Parathyroid adenoma (tissue), 2 donors: ENCODE data around the gene FRMPD2.
"Not testable (repeated sequence)": the region's sequence is repeated elsewhere in the genome, so short reads cannot be mapped to it uniquely, and the experiment has no call there.

Experiments used
- H2AFZ ChIP-seq: fragments of 300-600 bp; sonication (generic); one replicate; pipeline ENCODE4 v1.7.0; 2017; ENCODE audit warnings: antibody characterized with exemption, mild to moderate bottlenecking
- H3K27ac ChIP-seq: fragments of 300-600 bp; sonication (generic); one replicate; pipeline ENCODE4 v1.7.0; 2017
- H3K27me3 ChIP-seq: fragments of 300-600 bp; sonication (generic); one replicate; pipeline ENCODE4 v1.7.0; 2017; ENCODE audit warnings: low read length; ENCODE audit not compliant: control insufficient read depth, insufficient read depth
- H3K36me3 ChIP-seq: fragments of 300-600 bp; sonication (generic); one replicate; pipeline ENCODE4 v1.7.0; 2017; ENCODE audit warnings: low read length; ENCODE audit not compliant: control insufficient read depth, insufficient read depth
- H3K4me1 ChIP-seq: fragments of 300-600 bp; sonication (generic); one replicate; pipeline ENCODE4 v1.7.0; 2017; ENCODE audit warnings: control low read depth
- H3K4me2 ChIP-seq: fragments of 300-600 bp; sonication (generic); one replicate; pipeline ENCODE4 v1.7.0; 2017; ENCODE audit warnings: low read length
- H3K4me3 ChIP-seq: fragments of 300-600 bp; sonication (generic); one replicate; pipeline ENCODE4 v1.7.0; 2017; ENCODE audit warnings: low read depth, low read length
- H3K79me2 ChIP-seq: fragments of 300-600 bp; sonication (generic); one replicate; pipeline ENCODE4 v1.7.0; 2017; ENCODE audit warnings: control low read depth
- H3K9ac ChIP-seq: fragments of 300-600 bp; sonication (generic); one replicate; pipeline ENCODE4 v1.7.0; 2017; ENCODE audit warnings: mild to moderate bottlenecking
- H3K9me3 ChIP-seq: fragments of 300-600 bp; sonication (generic); one replicate; pipeline ENCODE4 v1.7.0; 2017; ENCODE audit warnings: low read length; ENCODE audit not compliant: control insufficient read depth
- donor health status: primary hyperparathyroidism.

Gene FRMPD2

DNA sequence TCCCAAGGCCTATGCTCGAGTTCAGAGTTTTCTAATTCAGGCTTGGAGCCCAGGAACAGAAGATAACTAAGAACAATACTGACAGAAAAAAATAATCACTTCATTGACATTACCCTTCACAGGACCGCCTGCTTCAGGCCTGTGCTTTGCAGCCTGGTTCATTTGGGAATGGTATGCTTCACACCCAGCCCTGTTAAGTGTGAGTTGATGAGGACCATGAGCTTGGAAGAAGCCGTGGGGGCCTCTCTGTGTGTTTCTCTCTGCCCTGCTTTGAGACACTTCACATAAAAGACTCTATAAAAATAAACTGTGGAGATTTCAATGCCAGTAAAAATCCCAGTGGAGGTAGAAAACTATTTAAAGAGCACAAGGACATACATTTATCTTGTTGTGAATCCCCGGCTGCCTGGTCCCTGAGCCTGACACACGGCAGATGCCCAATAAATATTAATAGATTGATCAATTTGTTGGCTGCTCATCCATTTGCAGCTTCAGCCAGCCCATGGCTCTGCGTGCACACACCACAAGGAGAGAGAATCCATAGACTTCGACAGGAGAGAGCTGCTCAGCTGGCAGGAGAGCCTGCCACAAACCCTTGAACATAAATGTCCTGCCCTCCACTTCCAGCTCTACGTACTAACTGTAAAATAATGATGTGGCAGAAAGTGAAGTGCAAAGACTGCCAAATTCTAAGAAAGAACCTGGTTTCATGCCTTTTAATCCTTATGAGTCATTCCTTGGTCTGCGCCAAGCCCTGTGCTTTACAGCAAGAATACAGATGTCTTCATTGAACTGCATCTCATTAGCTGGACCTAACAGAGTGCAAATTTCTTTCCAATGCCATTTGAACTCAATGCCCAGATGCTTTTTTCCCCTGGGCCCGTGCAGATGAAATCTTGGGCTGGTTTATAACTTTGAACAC lies 130.5 kb downstream of the FRMPD2 start:
- not testable (repeated sequence) for H3K27me3 ChIP-seq, H3K4me3 ChIP-seq, H3K36me3 ChIP-seq, H3K9me3 ChIP-seq, H3K9ac ChIP-seq, H3K4me1 ChIP-seq, H3K27ac ChIP-seq, H3K79me2 ChIP-seq, H2AFZ ChIP-seq, H3K4me2 ChIP-seq

- H3K27me3 ChIP-seq, H3K4me3 ChIP-seq, H3K9me3 ChIP-seq, H3K4me2 ChIP-seq, H3K79me2 ChIP-seq, H3K36me3 ChIP-seq, H3K27ac ChIP-seq, H2AFZ ChIP-seq, H3K9ac ChIP-seq, H3K4me1 ChIP-seq: not testable (repeated sequence)
Observed at GRCh38 chr10:48140949-48141348, 133.5 kb downstream of the FRMPD2 start.

GRCh38 chr10:48139953-48140850 lies 134.3 kb downstream of the FRMPD2 start:
- H3K79me2 ChIP-seq, H3K27ac ChIP-seq, H3K4me1 ChIP-seq, H3K9ac ChIP-seq, H3K4me3 ChIP-seq, H3K4me2 ChIP-seq, H3K36me3 ChIP-seq, H3K27me3 ChIP-seq, H3K9me3 ChIP-seq: not testable (repeated sequence)
- H2AFZ ChIP-seq, result peak overlapping the region; percentile 70

DNA sequence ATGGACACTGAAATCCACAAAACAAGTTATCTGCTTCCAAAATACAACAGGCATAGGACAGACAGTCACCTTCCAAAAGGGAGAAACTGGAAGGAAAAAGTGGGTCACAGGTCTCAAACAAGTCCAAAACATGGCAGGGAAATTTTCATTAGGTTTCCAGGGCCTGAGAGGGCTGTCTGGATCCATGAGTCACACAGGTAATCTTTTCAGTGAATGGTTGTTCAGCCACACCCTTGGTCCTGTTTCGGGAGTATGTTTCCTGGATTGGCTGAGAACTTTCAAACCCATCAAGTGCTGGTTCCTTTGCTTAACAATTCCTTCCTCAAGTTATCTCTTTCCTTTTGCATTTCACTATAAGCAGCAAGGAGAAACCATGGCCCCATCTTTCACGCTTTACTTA lies 145.5 kb downstream of the FRMPD2 start:
- not testable (repeated sequence) for H3K36me3 ChIP-seq, H3K79me2 ChIP-seq, H3K27ac ChIP-seq, H3K9ac ChIP-seq, H3K9me3 ChIP-seq, H2AFZ ChIP-seq, H3K4me1 ChIP-seq, H3K4me2 ChIP-seq, H3K27me3 ChIP-seq, H3K4me3 ChIP-seq

- H3K9me3 ChIP-seq, H3K79me2 ChIP-seq, H3K27ac ChIP-seq, H3K4me2 ChIP-seq, H3K36me3 ChIP-seq, H3K9ac ChIP-seq, H3K4me1 ChIP-seq, H3K4me3 ChIP-seq, H2AFZ ChIP-seq, H3K27me3 ChIP-seq: not testable (repeated sequence)
Observed at GRCh38 chr10:48126251-48126650, 148.2 kb downstream of the FRMPD2 start.

DNA sequence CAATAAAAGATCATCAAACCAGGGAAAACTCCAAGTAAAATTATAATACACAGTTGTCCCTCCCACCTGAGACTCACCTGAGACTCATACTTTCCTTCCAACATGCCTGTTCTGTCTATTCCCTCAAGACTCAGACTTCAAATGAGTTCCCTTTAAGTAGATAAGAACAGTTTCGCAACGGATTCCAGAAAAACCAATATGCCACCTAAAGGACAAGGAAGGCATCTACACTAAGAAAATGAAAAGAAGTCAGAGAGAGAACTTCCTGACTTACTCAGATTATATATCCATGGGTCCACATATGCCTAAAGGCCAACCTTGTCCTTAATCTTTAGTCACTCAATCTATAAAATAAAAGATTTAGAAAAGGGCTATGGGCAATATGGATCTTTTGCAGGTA lies 148.9 kb downstream of the FRMPD2 start:
- H3K79me2 ChIP-seq, H3K4me3 ChIP-seq, H3K27me3 ChIP-seq, H3K4me1 ChIP-seq, H3K4me2 ChIP-seq, H3K36me3 ChIP-seq, H3K27ac ChIP-seq, H3K9ac ChIP-seq, H2AFZ ChIP-seq, H3K9me3 ChIP-seq: not testable (repeated sequence)

GRCh38 chr10:48122618-48123017 lies 151.9 kb downstream of the FRMPD2 start:
- not testable (repeated sequence) for H3K9me3 ChIP-seq, H3K36me3 ChIP-seq, H3K27me3 ChIP-seq, H3K9ac ChIP-seq, H3K27ac ChIP-seq, H3K4me2 ChIP-seq, H2AFZ ChIP-seq, H3K79me2 ChIP-seq, H3K4me1 ChIP-seq, H3K4me3 ChIP-seq

DNA sequence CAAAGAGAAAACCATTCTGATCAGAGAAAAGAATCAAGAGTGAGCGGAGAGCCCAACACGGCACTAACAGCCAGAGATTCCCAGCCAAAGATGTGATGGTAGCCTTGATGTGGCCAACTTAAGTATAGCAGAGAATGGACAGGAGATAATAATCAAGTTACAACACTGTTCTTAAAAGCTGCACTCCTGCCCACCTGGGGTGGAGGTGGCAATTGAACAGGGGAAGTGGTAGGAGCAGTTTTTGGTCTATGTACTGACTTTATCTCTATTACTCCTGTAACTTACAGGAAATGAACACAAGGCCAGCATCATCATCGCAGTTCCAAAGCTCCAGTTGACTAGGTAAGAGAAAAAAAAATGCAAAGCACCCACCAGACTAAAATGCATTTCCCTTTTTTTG lies 164.2 kb downstream of the FRMPD2 start:
- not testable (repeated sequence) for H3K36me3 ChIP-seq, H3K27me3 ChIP-seq, H3K4me3 ChIP-seq, H3K9me3 ChIP-seq, H3K79me2 ChIP-seq, H2AFZ ChIP-seq, H3K4me1 ChIP-seq, H3K27ac ChIP-seq, H3K9ac ChIP-seq, H3K4me2 ChIP-seq
